ENCODE data around the gene RNU2-63P.
A peak's percentile ranks its signal among the peaks of the same experiment; 100 is the strongest.
"Not testable (repeated sequence)": the region's sequence is repeated elsewhere in the genome, so short reads cannot be mapped to it uniquely, and the experiment has no call there.

The RNU2-63P gene

DNA sequence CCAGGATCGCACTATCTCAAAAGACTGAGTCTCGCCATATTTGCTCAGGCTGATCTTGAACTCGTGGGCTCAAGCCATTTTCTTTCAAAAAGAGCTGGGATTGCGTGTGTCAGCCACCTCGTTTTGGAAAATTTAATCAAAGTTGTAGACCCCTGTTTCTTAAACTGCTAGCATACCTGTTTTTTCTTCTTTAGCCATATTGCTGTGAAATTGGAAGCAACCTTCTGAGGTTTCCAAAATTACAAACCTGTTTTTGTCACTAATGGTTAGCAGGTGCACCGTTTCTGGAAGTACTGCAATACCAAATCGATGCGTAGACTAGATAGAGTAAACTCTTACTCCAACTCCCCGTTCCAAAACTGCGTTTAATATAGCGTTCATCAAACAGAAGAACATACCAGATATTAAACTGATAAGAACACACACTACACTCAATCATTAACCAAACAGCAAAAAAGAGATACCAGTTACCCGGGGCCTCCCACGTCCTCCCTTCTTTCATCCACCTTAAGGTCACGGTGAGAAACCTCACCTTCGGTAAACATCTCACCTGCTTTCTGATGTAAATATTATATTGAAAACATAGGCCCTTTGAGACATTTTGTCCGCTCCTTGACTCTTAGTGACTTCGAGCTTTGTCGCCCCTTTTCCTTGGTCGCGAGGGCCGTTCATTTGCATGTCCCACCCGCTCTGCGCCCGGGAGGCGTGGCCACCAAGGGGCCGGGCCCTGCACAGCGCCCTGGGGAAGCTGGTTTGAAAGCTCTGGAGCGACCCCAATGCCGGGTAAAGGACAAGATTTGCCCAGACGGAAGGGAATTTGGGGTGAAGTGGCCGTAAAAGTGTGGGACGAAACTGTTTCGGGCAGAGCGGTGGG is at the start of gene RNU2-63P:
RNU2-63P (minus strand) TSS at position 462 of the 874 bp plus-strand sequence.
- no peak for DNase-seq

DNA sequence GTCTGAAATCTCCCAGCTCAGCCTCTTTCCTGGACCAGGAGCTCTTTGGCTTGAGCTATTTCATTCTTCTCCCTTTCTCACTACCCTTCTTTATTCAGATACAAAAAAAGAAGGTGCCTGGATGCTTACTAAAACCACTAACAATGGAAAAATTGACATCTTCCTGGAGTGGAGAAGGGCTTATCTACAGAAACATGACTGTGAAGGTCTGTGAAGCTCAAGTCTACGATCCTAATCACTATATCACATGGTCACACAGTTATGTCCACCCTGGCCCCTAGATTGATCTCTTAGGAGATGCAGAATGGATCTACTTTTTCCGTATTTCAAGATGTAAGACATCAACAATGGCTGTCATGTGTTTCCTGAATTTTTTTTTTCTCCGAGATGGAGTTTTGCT is 44.9 kb upstream of the RNU2-63P start:
- DNase-seq: no peak

DNA sequence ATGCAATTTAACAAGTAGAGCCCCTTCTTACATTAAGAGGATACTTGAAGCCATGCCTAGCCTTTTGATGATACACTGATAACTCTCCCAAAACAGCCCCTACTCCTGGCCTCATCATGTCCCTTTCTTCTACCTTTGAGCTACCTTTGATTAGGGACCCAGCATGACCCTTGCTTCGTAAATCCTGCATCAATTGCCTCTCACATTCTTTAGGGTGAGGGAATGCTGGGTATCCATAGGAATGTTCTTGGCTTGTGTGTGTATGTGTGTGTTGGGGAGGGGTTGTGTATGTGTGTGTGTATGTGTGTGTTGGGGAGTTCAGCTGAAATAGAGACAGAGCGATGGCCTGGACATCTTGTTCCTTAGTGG is 44.5 kb upstream of the RNU2-63P start:
- DNase-seq: no peak

DNA sequence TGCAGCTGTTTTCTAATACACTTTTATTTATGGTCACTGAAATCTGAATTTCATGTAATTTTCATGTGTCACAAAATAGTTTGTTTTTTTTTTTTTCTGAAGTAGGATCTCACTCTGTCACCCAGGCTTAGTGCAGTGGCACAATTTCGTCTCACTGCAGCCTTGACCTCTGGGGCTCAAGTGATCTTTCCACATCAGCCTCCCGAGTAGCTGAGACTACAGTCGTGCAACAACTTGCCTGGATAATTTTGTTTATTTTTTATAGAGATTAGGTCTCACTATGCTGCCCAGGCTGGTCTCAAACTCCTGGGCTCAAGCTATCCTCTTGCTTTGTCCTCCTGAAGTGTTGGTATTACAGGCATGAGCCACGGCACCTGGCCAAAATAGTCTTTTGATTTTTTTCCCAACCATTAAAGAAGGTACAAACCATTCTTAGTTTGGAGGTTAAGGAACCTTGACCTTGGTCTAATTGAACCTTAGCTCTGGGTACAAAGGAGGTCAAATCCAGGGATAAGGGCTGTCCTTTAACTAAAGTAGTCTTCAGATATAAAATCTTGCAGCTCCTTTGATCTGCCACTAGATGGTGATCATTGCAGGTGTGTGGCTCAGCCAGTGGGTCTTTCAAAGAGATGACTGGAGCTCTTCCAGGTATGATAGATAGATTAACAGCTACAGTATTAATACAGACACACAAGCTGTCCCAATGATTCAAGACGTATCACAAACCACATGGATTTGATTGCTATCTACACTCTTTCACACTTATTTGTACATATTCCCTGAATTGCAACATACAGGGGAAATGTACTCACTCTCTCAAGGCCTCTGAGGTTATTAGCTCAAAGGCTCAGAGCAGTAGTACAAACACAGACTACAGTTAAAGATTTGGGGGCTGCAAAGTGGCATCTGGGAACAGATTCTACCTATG is 43.9 kb upstream of the RNU2-63P start:
- peak; percentile 7 for DNase-seq

DNA sequence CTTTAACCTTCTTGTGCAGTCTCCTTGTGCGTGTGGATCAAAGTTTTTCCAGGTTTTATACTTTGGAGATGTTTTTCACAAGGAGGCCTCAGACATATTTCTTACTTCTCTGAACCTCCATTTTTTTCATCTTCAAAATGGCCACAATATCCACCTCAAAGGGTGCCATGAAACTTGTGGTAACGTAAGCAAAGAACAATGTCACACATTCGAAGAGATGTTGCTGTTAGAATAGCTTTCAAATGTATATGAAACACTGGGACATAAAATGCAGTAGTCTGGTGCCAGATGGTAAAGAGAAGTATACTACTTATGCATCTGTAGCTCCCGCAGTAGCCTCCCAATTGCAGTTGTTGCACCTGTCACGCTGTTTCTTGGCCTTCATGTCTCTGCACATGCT is 41.8 kb upstream of the RNU2-63P start:
- DNase-seq: no peak

DNA sequence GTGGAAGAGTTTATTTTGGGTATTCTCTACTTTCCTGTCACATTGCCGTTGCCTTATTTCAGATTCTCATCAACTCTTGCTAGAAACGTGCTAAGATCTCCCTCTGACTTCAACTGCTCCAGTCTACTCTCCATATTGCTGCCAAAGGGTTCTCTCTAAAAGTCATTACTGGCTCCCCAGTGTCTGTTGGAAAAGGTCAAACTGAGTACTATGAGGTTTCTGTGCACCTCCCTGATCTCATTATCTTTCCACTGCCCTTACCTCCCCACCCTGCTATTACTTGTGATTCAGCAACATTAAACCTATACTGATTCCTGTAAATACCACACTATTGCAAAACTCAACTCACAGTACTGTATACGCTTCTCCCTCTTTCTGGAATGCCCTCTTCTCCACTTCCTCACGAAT is 41.1 kb upstream of the RNU2-63P start:
- no peak for DNase-seq

DNA sequence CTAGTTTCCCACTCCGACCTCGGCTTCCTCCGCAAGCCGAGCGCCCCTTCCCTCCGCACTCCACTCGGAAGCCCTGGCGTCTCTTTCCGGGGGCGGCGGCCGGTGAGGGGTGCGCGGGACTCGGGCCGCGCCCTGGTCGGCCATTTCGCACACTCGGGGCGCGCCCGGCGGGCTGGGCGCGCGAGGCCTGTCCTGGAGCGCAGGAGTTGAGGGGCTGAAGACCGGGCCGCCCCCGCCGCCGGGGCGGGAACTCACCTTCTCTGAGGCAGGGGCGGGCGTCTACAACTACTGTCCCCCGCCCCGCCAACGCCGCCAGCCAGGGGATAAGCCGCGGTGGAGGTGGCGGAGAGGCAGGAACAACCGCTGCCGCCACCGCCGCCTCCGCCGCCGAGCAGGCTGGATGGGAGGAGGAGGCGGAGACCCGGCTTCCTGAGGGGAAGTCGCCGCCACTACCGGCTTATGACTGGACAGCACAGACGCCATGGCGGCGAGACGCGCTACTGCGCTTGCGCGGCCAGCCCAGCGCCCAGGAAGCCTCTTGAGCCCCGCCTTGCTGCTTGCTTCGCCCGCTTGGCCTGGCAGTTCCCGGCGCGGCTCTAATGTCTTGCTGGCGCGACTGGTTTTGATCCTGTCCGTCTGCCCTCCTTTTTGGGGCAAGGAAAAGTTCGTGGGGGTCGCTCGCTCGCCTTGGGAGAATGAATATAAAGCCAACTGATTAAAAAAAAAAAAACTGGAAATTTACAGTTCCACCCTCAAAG is 39.2 kb upstream of the RNU2-63P start, which contains the start of gene KRCC1:
KRCC1 (minus strand) TSS at position 413 of the 758 bp plus-strand sequence. CDS start 27,220 bp downstream, outside the sequence.
- peak; percentile 39 for DNase-seq

DNA sequence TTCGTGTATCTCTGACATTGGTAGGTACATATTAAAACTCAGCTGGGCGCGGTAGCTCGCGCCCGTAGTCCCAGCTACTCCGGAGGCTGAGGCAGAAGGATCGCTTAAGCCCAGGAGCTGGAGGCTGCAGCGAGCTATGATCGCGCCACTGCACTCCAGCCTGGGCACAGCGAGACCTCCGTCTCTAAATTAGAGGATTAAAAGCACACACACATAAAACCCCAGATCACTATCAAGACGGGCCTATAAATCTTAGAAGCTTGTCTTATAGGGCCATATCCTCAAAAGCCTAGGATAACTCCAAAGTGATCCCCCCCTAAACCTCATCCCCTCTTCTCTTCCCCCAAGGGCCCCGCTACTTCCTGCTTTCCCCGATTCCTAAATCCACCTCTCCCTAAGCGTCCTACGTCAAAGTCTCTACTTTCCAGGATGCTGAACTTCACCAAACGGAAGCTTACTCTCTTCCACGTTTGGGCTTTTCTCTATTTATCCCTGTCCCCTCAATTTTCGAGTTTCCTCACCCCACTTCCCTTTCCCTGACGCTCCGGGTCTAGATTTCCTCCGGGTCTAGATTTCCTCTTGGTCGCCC is 38.5 kb upstream of the RNU2-63P start:
- DNase-seq: no peak

DNA sequence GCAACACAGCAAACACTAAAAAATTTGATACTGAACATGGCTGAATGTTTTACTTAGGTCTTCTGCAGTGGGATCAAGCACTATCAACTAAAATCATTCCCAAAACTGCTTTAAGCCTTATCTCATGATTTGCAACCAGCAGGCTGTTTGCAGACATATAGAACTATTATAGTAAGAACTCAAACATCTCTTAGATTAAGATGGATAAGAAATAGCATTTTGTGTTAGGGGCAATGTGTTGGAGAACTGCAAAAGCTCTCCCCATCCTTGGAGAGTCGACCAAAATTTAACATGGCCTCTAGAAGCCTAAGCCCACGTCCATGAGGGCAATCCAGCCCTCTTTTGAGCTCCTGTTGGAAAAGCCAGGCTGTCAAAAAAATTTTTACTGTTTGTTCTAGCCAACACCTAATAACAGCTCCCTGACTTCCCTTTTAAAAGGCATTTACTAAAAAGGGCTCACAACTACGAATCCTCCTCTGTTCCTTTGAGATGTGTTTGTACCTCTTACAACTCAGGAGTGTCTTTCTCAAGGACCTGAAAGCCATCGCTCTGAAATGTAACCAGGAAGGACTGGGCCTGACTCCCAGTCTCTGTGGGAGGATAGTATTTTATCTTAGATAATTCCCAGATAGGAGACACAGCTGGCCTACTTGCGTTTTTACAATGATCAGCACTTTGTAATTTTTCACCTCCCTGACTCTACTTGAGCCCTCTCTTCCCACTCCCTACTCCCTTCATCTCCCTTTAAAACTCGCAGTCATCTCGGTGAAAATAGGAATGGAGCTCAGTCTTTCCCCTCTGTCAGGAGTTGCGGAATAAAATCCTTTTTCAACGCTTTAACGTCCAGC is 37.8 kb upstream of the RNU2-63P start:
- no peak for DNase-seq

DNA sequence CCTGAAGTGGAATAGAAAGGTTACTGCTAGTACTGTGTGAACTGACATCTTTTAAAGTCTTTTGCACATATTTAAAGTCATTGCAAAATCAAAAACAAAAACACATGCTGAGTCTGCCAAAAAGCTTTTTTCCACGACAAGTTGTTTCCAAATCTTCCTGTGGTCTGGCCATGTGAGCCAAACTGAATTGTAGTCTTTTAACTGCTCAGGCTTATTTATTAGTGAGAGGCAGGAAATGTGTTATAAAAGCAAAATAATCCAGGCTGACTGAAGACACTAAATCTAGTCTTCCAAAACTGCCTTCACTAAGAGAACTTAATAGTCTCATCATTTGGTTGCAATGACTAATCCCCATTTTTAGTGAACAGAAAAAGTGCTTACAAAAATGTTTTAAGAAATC is 36.9 kb upstream of the RNU2-63P start:
- no peak for DNase-seq

DNA sequence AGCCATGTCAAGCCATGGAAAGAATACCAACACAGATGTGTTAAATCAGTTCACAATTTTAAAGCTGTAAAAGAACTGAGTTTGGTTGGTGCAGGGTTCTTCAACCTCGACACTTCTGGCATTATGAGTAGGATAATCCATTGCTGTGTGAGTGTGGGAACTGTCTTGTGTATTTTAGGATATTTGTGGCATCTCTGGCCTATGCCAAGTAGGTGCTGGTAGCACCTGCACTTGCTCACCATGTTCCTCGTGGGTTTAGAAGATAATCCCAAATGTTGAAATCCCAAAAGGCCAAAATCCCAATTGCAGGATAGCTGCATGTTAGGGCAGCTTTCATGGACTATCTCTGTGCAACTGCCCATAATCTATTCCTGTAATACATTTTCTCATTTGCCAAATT is 35.4 kb upstream of the RNU2-63P start:
- DNase-seq: no peak

DNA sequence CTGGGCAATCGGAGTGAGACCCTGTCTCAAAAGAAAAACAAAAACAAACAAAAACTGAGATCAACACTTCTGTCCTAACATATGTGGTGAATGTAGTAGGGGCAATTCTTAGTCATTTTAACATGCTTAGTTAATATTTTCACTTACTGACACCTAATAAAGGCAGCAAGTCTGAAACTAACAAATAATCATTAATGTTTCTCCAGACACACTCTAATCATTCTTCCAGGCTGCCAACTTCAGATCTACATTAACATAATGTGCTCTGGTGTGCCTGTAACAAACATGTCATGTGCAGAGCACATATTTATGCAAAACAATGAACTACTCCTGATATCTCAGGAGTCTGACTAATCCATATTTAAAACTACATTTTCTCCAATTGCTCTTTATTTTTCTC is 33.3 kb upstream of the RNU2-63P start:
- DNase-seq: no peak

DNA sequence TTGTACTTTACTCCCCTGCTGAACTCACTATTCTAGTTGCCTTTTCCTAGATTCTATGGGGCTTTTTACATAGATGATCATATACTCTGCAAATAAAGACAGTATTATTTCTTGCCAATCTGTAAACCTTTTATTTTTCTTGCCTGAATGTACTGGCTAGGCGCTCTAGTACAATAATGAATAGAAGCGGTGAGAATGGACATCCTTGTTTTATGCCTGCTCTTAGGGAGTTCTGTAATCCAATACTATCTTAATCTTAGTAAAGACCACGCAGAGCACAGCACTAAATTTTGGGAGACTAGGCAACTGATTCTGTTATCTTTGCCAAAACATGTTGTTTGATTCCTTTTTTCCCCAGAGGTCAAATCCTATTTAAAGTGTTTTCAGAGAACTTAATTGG is 32.2 kb upstream of the RNU2-63P start:
- DNase-seq: no peak

DNA sequence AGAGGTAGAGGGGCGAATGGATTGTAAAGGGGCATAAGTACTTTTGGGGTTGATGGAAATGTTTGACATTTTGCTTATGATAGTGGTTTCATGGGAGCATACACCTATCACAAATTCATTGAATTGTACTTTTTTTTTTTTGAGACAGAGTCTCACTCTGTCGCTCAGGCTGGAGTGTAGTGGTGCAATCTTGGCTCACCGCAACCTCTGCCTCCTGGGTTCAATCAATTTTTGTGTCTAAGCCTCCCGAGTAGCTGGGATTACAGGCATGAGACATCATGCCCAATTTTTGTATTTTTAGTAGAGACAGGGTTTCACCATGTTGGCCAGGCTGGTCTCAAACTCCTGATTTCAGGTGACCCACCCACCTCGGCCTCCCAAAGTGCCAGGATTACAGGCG is 29.2 kb upstream of the RNU2-63P start:
- DNase-seq: not testable (repeated sequence)

DNA sequence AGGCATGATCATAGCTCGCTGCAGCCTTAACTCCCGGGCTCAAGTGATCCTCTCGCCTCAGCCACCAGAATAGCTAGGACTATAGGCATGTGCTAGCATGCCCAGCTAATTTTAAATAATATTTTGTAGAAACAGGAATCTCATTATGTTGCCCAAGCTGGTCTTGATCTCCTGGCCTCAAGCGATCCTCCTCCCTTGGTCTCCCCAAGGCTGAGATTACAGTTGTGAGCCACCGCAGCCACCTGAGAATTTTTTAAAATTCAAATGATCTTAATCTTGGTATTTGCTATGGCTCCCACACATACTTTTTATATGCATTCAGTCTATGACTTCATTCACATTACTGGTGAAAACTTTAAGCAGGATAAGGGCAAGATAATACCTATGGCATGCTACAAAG is 26.1 kb upstream of the RNU2-63P start:
- no peak for DNase-seq

DNA sequence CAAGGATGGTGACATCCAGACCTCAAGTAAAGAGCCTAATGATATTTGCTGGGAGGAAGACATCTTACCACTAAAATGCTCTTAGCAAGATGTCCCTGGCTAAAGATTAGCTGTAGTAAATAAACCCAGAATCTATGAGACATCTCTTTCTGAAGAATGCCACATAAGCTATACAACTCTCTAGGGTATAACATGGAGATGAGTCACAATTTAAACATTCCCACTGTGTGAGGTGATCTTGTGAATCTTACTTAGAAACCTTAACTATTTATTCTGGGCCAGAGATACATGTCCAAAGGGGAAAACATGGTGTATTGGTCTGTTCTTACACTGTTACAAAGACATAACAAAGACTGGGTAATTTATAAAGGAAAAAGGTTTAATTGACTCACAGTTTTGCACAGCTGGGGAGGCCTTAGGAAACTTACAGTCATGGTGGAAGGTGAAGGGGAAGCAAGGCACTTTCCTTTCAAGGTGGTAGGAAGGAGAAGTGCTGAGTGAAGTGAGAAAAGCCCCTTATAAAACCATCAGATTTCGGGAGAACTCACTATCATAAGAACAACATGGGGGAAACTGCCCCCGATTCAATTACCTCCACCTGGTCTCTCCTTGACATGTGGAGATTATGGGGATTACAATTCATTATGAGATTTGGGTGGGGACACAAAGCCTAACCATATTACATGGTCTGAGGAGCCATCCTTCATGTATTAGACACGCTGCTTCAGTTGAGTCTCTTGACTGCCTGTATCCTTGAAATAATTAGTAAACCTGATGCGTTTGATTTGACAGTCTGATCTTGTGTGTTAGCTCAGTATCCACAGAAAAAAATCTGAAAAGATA is 22.1 kb upstream of the RNU2-63P start:
- no peak for DNase-seq

DNA sequence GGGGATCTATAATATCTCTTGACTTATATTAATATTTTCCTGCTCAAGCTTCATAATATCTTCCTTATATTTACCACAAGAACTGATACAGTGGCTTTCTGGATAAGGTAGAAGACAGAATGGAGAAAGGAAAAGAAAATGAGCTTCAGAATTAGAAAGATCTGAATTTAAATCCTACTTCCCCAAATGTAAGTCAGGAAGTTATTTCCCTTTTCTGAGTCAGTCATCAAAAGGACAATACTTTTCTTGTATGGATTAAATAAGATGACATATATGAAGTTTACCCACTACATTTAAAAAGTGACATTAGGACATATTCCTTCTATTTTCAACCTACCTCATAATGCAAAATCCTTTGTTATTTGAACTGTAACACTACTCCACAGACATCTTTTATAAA is 20.3 kb upstream of the RNU2-63P start:
- no peak for DNase-seq

DNA sequence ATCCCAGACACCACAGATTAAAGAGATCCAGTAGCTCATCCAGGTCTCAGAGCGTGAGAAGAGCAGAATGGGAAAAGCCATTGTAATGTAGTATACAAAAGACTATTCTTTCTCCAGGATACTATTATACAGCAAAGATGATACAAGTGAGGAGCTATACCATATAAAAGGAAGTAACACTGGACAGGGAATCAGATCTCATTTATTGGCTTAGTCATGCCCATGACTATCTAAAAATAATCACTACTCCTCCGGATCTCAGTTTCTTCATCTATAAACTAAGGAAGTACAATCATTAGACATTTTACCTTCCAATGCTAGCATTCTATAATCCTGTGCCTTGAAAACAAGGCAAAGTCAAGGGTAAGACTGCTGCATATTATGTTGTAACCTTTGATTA is 19.8 kb upstream of the RNU2-63P start:
- no peak for DNase-seq

DNA sequence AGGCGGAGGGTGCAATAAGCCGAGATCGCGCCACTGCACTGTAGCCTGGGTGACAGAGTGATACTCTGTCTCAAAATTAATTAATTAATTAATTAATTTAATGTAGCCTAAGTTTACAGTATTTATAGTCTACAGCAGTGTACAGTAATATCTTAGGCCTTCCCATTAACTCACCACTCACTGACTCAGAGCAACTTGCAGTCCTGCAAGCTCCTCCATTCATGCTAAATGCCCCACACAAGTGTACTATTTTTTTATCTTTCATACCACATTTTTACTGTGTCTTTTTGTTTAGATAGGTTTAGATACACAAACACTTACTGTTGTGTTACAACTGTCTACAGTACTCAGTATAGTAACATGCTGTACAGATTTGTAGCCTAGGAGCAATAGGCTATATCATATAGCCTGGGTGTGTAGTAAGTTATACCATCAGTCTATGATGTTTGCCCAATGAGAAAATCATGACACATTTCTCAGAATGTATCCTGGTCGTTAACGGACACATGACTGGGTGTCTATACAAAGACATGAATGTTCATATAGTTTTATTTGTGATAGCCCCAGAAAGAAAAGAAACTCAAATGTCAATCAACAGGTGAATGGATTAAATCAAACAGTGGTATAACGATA is 15.8 kb upstream of the RNU2-63P start:
- DNase-seq: no peak

DNA sequence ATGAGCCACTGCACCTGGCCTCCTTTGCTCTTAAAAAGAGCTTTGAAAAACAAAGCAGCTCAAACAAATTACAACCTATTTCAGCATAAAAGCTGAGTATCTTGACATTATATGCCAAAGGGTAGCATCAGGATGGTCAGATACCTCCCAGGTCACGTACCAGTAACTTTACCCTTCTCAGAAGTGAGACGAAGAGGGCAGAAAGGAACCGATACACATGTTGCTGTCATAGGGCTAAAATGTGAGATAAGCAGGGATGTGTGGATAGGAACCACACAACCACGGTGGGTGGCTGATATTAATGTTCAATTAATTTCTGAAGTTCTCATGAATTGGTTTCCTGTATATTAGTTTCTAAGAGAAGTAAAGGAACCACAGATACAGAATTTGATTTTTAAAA is 12.6 kb upstream of the RNU2-63P start:
- DNase-seq: no peak

All from SHP77 treated with DMSO at 0.1 percent for 48 hours (cell line).